GM19438 (cell line): ENCODE measurements around the gene SELENOK.
"Not testable (repeated sequence)": the region's sequence is repeated elsewhere in the genome, so short reads cannot be mapped to it uniquely, and the experiment has no call there.

Experiments used
- ATAC-seq: cut with Tn5 transposase; IDR thresholded peaks from one replicate; pipeline ENCODE4 v1.9.1; 2021; ENCODE audit warnings: low read depth; ENCODE audit not compliant: unreplicated experiment

Gene SELENOK

DNA sequence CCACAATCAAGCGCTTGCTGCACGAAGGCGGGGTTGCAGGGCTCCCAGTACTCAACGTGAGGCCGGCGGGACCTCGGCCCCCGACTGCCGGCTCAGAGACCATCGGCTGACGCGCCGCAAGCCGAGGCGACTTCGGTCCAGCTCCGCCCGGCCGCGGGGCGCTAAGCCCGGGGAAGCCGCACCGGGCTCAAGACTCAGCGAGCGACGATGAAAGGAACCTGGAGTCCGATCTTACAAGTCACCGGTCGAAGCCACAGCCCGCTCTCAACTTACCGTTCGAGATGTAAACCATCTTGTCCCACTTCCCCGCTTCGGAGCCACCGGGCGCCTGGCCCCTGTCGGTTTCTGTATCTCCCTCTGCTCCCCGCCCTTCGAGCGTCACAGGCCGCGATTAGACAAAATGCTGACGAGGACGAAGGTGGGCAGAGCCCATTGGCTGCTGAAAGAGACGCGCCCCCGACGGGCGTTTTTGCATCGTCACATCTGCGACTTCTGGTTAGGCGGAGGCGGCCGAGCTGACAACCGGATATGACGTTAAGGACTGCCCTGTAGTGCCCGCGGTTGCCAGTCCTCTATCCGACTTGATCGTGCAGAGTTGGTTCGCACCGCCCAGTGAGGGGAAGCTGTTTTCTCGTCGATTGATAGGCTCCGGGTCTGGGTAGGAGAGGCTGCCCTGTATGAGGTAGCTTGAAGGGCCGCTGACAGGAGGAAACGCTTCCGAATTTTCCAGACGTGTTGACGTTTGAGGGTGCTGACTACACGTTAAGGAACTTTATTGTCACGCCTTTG, at the start of gene SELENOK:
SELENOK (minus strand) TSS at position 363 of the 789 bp plus-strand sequence.
- peak; percentile 94 for ATAC-seq

DNA sequence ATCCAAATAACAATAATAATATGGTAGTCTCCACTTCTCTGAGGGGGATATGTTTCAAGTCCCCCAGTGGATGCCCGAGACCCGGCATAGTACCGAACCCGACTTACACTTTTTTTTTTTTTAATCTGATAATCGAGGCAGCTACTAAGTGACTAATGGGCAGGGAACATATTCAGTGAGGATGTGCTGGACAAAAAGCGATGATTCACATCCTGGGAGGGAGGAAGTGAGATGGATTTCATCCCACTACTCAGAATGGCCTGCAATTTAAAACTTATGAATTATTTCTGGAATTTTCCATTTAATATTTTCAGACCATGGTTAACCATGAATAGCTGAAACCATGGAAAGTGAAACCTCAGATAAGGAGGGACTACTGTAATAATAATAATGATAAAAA, 49.5 kb upstream of the SELENOK start:
- no peak for ATAC-seq

DNA sequence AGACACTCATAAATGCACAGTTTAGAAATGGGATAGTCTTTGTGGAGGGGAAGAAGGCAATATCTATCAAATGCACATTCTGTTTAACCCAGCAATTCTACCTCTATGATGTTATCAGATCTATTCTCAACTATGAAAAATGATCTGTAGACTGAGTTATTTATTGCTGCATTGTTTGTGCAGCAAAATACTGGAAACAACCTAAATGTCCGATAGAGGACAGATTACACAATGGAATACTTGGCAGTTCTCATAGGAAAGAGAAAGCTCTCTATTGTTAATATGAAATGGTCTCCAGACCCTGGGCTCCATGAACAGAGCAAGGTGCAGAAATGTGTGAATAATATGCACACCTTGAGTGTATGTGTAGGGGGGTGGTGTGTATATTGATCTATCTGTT, 49.0 kb upstream of the SELENOK start:
- no peak for ATAC-seq

DNA sequence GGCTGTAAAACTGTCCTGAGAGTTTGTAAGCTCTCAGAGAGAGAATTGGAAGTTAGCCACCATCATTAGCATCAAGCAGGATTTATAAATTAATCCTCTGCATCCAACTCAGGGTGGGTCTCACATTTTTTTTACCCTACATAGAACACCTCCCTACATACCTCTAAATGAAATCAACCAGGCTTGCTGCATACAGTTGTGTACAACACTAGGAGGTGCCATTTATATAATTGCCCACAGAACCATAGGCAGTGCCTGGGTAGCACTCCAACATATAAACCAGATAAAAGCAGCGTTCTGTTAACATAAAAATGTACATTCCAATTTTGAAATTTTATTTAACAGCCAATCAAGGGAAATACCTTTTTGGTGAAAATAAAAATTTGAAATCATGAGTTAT, 48.2 kb upstream of the SELENOK start:
- no peak for ATAC-seq

DNA sequence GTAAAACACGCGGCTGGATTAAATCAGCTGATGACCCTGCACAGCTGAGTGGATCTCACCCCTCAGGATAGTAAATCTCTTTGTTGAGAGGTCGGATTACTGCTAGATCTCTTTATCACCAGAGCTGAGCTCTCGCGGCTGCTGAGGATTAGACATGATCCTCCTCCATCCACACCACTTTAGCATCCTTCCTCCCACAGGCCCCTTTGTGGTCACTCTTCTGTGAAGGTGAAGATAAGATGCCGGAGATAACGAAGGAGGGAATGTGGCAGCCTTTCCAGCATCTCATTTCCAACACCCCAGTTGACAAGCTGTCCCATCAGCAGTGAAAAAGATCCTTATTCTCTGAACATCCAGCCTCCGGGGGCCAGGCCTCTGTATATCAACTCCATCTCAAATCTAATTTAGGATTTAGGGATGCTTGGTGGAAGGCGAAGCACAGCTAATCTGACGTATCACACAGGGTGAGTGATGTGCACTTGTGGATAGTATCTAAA, 47.5 kb upstream of the SELENOK start:
- no peak for ATAC-seq

DNA sequence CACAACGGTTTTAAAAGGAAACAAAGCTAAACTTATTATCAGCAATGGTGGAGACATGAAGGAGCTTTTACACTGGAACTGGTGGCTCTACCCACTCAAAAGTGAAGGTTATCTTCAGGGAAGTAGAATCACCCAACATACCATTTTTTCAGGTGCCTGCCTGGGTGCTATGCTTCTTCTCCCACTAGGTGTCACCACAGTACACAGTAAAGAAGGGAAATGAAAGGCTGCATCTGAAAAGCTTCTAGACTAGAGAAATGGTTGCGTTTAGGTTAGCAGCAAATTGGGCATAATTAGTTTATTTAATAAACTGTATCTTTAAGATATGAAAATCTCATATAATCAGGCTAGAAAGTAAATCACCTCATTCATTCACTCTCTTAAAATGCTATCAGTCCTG, 47.0 kb upstream of the SELENOK start:
- ATAC-seq: no peak

DNA sequence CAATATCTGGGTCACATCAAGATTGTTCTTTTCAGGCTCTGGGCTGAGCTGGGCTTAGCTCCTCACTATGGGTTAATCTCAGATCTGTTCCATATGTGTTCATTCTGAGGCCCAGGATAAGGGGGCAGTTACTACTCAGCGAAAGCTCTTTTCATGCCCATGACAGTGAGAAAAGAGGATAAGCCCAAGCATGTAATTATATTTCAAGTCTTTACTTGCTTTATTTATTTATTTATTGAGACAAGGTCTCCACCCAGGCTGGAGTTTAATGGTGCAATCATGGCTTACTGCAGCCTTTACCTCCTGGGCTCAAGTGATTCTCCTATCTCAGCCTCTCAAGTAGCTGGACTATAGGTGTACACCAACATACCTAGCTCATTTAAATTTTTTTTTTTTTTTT, 44.7 kb upstream of the SELENOK start:
- ATAC-seq: no peak

DNA sequence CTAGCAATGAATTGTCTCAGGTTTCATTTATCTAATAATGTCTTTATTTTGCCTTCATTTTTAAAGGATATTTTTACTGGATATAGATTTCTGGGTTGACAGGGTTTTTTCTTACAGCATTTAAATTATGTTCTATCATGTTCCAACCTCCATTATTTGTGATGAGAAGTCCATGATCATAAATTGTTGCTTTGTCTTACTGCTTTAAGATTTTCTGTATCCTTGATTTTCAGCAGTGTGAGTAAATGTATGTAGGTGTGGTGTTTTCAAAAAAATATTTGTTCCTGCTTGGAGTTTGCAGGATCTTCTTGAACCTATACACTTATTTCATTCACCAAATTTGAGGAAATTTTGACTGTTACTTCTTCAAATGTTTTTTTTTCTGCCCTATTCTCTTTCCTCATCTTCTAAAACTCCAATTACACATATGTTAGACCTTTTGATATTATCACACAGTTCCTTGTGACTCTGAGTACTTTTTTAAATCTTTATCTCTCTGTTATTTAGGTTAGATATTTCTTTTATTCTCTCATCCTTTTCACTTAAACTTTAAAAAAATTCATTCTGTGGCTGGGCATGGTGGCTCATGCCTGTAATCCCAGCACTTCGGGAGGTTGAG, 43.7 kb upstream of the SELENOK start:
- ATAC-seq: no peak

DNA sequence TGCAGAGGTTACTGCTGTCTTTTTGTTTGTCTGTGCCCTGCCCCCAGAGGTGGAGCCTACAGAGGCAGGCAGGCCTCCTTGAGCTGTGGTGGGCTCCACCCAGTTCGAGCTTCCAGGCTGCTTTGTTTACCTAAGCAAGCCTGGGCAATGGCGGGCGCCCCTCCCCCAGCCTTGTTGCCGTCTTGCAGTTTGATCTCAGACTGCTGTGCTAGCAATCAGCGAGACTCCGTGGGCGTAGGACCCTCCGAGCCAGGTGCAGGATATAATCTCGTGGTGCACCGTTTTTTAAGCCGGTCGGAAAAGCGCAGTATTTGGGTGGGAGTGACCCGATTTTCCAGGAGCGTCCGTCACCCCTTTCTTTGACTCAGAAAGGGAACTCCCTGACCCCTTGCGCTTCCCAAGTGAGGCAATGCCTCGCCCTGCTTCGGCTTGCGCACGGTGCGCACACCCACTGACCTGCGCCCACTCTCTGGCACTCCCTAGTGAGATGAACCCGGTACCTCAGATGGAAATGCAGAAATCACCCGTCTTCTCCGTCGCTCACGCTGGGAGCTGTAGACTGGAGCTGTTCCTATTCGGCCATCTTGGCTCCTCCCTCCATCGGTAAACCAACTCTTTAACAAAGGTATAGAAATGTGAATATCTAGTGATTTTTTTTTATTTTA, 35.7 kb upstream of the SELENOK start:
- not testable (repeated sequence) for ATAC-seq

DNA sequence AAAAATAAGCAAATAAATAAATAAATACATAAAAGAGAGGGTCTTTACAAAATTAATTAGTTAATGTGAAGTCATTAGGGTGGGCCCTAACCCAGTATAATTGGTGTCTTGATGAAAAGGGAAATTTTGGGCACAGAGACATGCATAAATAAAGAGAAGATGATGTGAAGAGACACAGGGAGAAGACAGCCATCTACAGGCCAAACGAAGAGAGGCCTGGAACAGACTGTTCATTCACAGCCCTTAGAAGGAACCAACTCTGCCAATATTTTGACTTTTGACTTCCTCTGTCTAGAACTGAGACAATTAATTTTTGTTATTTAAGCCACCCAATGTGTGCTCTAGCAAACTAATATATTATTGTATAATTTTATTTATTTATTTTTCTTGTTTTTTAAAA, 29.6 kb upstream of the SELENOK start:
- ATAC-seq: no peak

DNA sequence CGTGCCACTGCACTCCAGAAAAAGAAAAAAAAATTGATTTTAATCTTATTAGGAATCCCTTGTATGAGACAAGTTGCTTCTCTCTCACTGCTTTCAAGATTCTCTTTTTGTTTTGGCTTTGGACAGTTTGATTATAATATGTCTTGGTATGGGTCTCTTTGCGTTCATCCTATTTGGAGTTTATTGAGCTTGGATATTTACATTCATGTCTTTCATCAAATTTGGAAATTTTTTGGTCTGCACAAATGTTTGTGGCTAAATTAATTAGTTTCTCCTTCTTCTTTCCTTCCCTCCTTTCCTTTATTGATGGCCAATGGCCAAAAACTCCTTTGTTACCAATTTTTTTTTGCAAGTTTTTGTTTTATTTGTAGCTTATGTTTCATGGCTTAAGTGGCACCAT, 28.1 kb upstream of the SELENOK start:
- ATAC-seq: no peak

DNA sequence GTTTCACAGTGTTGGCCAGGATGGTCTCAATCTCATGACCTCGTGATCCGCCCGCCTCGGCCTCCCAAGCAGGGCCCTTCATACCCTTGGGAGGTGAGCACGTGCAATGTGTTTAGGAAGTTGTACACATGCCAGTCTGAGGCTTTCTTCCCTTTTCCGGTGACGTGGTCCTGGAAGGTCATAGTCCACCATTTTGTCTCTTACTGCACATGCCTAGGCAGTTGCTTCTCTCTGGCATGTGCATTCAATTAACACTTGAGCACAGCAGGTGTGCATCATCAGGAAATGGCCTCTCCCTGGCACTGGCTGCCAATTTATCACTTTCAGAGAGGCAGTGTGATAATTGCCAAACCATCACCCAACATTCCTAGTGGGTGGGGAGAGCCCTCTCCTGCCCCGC, 21.7 kb upstream of the SELENOK start:
- ATAC-seq: no peak

DNA sequence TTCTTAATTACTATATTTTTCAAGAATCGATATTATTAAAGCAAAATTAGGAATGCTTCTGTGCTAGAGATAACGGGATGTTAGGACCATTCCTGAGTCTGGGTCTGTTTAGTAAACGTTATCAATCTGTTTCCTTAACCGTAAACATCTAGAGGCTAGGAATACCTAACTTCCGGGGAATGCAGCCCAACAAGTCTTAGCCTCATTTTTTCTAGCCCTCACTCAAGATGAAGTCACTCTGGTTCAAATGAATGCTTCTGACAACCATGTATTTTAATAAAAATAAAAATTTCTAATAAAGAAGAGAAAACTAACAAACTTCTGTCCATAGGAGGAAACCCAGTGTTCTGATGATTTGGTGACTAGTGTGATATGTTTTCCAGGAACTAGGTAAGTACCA, 11.1 kb upstream of the SELENOK start:
- no peak for ATAC-seq

DNA sequence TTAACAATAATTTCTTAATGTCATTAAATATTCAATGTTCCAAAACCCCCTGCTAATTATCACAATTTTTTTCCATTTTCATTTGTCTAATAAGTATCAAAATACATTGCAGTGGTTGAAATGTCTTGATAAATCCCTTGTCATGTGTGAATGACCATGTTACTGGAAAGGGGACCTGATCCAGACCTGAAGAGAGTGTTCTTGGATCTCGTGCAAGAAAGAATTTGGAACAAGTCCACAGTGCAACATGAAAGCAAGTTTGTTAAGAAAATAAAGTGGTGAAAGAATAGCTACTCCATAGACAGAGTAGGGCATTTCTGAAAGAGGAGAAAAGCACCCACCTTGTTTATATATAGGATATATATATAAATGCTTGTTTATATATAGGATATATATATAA, 10.4 kb upstream of the SELENOK start:
- ATAC-seq: no peak

DNA sequence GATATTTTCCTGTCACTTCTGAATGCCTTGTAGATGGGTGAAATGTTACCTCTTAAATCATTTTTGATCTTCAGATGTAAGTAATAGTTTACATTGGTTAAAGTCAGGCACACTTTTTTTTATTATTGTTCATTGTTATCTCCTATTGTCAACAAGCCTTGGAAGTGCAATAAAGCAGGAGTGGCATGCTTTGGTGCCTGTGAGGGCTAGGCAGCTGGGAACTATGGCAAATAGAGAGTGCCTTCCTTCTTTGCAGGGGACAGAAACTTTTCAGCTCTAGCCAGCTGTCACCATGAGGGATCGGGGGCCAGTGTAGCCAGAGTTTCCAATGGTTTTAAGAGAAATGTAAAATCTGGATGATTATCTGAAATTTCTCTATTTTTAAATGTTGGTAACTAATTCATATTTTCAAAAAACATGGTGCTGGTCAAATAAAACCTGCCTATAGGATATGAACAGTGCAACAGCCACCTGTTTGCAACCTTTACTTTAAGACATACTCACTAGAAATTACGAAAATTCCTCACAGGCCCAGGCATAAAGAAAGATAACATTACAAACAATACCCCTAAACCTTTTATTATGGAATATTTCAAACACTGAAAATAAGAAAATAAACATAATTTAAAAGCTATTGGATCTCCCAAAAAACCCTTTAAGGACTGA, 9.1 kb upstream of the SELENOK start:
- no peak for ATAC-seq

DNA sequence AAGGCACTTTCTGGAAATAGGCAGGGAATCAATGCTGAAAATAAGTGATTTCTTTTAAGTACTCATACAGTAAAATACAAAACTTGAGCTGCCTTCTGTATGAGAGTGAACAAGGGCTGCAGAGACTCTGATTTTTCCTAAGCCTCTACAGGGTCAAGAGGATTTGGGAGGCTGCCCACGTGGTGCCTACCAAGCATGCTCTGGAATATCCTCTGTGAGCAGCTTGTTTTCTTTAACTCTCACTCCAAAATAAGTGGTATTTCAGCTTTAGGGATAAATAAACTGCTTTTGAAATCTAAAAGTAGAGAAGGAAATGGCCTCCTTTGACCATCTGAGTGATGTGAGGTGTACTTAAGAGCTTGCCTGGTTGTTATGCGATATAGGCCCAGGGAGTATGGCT, 8.1 kb upstream of the SELENOK start:
- ATAC-seq: no peak

DNA sequence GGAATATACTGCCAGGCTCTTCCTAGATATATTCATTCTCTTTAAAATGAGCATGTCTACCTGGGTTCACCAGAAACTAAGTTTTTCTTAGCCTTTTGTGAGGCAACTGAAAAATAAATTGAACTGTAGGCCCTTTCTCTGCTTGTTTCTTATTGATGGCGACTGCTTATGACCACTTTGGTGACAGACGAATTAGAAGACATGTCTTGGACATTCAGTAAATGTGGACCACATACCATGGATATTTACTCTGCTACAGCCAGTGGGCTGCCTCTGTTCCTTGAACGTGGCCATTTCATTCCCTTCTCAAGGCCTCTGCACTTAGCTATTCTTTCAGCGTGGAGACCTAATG, 603 bp upstream of the SELENOK start:
- ATAC-seq: no peak

DNA sequence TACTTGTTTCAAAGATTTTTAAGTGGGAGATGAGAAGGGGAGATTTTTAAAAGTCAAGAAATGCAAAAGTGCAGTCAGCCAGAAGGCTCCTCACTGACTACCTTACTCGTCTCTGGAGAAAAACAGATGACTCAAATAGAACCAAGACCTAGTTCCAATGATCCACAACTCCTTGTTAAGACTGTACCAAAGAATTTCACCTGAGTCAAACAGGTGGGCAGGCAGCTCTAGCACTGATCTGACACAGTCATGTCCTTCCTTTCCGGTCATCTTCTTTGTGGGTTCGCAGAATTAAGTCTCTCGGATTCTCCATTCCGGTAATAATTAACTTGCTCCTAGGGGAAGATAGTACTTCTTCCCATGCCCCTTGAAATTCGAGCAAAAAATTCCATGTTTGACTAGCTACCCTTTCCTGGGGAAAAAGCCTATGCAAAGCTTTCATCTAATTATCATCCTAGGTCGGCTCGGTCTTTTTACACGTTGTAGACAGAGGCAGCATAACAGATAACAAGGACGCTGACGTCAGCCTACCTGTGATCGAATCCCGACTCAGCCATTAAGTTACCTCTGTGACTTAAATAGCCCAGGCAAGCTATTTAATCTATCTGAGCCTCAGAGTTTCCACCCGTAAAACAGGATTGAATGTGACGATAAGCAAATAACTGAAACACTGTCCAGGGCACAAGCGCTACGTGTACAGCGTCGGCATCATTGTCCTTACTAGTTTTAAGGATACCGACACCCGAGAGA, 758 bp downstream of the SELENOK start:
- ATAC-seq: no peak

DNA sequence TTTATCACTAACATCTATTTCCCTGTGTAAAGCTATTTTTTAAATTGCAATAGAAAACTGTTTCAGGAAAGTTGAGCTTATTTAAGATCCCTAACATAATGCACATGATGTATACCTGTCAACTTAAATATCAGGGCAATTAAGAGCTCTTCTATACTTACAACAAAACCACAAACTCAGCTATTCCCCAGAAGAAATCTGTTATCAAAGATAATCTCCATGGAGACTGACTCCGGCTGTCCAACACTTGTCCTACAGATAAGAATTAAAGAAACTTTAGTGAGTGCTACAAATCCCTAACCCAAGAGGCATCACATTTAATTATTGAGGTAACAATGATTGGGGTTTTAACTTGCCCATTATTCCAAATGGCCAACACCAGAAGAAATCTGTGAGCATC, 3.4 kb downstream of the SELENOK start:
- no peak for ATAC-seq

DNA sequence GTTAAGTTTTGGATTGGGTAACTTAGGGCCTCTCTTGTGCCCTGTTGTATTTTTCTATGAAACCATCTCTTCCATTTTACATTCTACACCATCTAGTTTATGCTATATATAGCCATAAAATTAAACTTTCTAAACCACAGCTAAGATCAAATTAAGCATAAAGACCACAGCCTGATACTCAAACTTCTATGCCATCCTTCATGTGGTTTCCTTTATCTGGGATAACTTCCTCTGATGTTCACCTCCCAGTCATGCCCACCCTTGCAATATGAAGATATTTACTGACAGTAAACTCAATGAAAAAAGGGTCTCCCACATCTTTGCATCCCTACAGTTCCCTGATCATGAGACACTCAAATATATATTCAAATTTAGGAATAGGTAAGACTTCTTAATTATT, 4.2 kb downstream of the SELENOK start:
- no peak for ATAC-seq

DNA sequence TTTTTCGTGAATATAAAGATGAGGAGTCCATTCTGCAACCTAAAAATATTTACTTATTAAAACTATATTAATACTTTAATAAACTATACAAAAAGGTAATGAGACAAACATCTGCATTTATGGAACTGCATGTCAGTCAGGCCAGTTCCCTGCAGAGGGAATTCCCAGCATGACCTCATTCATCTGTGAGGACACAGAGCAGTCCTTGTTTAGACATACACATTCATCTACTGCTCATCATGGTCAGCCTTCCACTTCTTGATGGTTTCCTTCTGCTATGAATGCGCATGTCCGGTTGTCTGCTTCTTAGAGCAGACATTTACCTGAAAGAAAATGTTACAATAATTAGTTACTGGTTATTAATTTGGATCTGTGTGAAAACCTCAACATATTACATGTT, 6.4 kb downstream of the SELENOK start:
- ATAC-seq: no peak
